ENCODE measurements around the gene SRSF8.

DNA sequence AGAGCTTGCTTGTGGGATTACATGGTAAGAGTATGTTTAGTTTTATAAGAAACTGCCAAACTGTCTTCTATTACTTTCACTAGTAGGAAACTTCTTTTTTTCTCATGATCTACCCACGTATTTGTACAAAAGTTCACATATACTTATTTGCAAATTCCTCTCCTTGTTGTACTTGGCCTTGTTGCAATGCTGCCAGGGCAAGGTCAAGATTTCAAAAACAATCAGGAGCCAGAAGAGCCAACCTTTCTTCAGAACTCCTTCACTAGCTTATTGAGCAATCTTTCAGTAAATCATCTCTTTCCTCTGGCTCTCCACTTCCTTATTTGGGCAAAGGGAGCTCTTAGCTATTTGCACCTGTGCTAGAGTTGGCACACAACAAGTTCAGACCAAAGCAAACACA, 9.7 kb downstream of the SRSF8 start:
- TF ChIP-seq POLR2A (IDR thresholded peaks at IDR 0.05; ENCODE audit: extremely low read depth, insufficient read length) = no peak
- TF ChIP-seq, protein P1, sequence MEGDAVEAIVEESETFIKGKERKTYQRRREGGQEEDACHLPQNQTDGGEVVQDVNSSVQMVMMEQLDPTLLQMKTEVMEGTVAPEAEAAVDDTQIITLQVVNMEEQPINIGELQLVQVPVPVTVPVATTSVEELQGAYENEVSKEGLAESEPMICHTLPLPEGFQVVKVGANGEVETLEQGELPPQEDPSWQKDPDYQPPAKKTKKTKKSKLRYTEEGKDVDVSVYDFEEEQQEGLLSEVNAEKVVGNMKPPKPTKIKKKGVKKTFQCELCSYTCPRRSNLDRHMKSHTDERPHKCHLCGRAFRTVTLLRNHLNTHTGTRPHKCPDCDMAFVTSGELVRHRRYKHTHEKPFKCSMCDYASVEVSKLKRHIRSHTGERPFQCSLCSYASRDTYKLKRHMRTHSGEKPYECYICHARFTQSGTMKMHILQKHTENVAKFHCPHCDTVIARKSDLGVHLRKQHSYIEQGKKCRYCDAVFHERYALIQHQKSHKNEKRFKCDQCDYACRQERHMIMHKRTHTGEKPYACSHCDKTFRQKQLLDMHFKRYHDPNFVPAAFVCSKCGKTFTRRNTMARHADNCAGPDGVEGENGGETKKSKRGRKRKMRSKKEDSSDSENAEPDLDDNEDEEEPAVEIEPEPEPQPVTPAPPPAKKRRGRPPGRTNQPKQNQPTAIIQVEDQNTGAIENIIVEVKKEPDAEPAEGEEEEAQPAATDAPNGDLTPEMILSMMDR (IDR thresholded peaks at IDR 0.05; ENCODE audit: low read depth, low read length) = no peak
